SH-SY5Y (cell line): ENCODE results near the gene FBXL17.

Source experiments
- GATA2 ChIP-seq: IDR thresholded peaks from 2 replicates; pipeline ENCODE4 v1.6.1; 2011; ENCODE audit warnings: mild to moderate bottlenecking, low read depth, low read length
- GATA3 ChIP-seq: IDR thresholded peaks from 2 replicates; pipeline ENCODE4 v1.6.1; 2011; ENCODE audit warnings: low read depth, mild to moderate bottlenecking, low read length, moderate library complexity

Gene FBXL17

DNA sequence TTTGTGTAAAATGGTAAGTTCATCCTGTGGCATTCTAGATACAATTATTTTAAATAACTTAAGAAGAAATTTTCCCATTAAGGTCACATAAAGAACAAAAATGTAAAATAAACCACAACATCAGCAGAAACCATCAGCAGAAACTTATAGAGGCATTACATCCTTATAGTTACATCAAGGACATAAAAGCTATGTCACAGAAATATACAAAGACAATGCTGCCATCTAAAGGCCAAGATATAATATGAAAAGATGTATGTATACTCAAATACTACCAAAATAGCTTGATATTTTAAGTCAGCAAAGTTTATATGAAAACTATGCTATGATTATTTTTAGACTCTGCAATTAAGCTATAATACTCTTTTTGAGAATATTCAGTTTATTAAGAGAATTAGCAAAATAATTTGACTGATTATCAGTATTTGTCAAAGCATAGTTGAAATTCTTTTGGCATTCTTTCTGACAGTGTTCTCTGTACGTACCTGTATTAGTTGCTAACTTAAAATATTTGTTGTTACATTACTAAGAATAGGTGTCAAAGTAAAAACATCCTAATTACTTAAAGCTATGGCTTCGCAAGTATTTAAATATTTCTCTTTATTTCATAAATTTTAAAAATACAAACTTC is 36.2 kb downstream of the FBXL17 start:
- TF ChIP-seq GATA3 = no peak
- no peak for TF ChIP-seq GATA2

GRCh38 chr5:108344103-108344822 is 37.6 kb downstream of the FBXL17 start:
- TF ChIP-seq GATA2 (no peak), GATA3 (no peak)

GRCh38 chr5:108341866-108342265 is 40.0 kb downstream of the FBXL17 start:
- TF ChIP-seq GATA3 (no peak), GATA2 (no peak)

- TF ChIP-seq GATA3 = no peak
- no peak for TF ChIP-seq GATA2
Observed at GRCh38 chr5:108340131-108340530, 41.8 kb downstream of the FBXL17 start.

- TF ChIP-seq GATA3 (no peak), GATA2 (no peak)
Observed at GRCh38 chr5:108339220-108339619, 42.7 kb downstream of the FBXL17 start.

DNA sequence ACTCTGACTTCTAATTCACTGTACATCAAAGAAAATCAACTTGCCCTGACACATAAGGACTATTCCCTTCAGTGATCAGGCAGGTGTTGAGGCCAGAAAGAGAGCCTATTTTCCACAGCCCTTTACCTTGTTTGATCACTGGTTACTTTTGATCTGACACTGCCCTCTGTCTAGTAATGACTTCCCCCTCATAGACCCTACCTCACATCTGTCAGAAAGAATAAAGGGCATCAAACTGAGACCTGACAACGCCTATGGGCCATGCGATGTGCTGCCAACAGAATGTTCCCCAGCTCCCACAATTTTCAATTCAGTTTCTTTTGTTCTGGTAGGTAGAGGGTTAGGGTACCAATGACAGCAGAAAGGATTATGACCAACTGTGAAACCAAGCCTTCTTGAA is 47.7 kb downstream of the FBXL17 start:
- no peak for TF ChIP-seq GATA3
- TF ChIP-seq GATA2 = no peak

- TF ChIP-seq GATA3 (no peak), GATA2 (no peak)
Observed at GRCh38 chr5:108326982-108327381, 54.9 kb downstream of the FBXL17 start.

- TF ChIP-seq GATA3 = no peak
Observed at GRCh38 chr5:108324886-108325285, 57.0 kb downstream of the FBXL17 start.

- TF ChIP-seq GATA3 (no peak), GATA2 (no peak)
Observed at GRCh38 chr5:108321341-108321740, 60.6 kb downstream of the FBXL17 start.

DNA sequence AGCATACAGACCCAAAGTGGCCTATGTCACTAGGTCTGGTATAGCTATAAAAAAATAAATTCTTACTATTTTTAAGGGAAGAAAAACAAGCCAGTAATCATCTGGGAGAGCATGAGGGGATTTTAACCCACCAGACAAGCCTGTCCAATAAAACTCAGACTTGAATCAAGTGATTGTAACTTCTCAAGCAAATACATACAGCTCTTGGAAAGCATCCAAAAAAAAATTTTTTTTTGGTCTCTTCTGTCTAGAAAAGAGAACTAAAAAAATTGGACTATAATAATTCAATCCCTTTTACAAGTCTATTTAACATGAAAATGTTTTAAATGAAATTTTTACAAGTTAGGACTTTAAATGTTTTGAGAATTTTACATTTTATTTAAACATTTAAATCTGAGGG is 61.7 kb downstream of the FBXL17 start:
- TF ChIP-seq GATA3 = no peak
- TF ChIP-seq GATA2 = no peak

DNA sequence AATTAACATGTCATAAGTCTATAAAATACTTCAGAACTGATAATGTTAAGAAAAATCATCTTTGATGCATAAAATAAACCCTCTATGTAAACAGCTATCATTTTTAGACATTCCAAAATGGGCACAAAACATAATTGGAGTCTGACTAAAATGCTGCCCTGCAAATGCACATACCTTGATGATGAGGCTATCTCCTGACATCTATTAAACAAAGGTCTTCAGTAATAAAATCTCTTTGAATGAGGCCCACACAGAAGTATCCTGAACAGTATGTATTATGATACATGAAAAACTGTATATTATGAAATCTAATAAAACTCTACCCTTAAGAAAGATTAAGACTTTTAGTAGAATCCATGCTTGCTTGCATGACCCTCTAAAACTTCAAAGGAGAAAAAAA is 66.1 kb downstream of the FBXL17 start:
- no peak for TF ChIP-seq GATA3
- TF ChIP-seq GATA2 = no peak

DNA sequence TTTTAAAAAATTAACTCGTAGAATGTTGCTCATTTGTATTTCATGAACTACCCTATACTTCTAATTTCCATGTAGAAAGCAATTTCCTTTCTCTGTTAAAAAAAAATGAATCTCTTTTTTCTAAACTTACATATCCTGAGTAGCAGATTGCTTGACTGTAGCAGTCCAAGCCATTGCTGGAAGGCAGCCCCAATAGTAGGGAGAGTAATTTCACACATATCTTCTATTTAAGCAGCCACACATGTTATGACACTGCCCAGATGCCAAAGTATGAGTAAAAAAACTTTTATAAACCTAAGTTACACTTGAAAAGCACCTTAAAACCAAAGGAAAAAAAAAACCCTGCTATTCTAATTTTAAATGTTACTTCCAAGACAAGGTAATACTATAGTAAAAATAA is 69.6 kb downstream of the FBXL17 start:
- TF ChIP-seq GATA2 = no peak
- TF ChIP-seq GATA3 = no peak

DNA sequence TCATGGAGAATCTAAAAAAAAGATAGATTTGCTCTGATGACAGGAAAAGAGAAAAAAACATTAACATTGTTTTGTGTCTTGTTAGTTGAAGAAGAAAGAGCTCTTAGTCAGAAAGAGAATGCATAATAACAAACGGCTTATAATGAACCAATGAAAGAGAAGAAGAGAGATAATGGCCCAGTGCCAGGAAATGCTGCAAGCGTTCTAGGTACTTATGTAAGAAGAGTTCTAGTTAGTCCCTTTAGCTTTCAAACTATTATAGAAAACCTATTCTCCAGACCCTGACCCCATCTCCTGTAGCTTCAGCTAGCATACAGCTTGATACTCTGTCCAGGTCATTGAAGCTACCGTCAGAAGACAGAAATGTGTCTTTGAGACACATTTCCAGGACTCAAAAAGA is 70.2 kb downstream of the FBXL17 start:
- TF ChIP-seq GATA3 = no peak
- no peak for TF ChIP-seq GATA2

- no peak for TF ChIP-seq GATA3
- TF ChIP-seq GATA2 = no peak
Observed at GRCh38 chr5:108303611-108304010, 78.3 kb downstream of the FBXL17 start.

- TF ChIP-seq GATA2 = no peak
- no peak for TF ChIP-seq GATA3
Observed at GRCh38 chr5:108303086-108303485, 78.8 kb downstream of the FBXL17 start.
